Measurements from ENCODE around the gene CCDC38. TPM values are rescaled to one million over a fixed set of nuclear protein-coding genes. Genes with fewer than 3 reads are reported as not detected.
"Not testable (repeated sequence)": the region's sequence is repeated elsewhere in the genome, so short reads cannot be mapped to it uniquely, and the experiment has no call there.

Gene CCDC38
- total RNA-seq, 1 experiment from 2014 or later = 0.39 TPM

DNA sequence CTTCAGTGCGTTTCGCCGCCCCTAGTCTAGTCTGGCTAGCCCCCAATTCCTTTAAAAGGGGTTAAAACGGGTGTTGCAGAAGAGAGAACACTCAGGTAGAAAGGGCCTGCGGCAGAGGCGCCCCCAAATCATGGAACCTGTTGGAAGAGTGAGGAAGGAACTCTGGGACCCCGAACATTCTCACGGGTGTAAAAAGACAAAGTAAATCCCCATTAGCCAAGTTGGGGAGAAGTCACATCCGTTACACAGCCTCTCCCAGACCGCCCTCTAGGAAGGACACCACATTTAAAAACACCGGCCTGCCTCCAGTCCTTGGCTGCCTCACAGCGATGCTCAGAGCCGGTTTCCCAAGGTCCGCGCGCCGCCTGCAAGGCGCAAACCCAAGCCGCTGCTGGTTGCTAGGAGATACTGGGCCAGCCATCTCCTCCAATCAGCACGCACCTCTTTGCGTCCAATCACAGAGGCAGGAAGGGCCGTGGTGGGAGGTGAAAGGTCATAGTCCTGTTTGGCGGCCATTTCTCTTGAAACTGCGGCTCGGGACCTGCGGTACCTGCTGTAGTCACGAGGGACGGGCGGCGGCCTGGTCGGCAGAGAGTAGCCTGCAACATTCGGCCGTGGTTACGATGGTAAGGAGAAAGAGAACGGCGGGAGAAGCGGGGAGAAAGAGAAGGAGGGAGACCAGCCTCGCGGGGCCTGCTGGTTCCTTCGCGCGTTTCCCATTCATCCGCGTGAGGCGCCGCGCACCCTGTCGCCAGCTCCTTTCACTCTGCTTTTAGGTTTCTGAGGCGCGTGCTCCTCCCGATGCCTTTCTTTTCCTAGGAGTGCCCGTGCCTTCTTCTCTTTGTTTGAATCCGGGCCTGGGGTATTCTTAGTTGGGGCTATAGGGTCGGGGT lies 83.7 kb downstream of the CCDC38 start, which contains the start of gene SNRPF:
Gene SNRPF, plus strand, starts transcription at position 502 of the 893 bp plus-strand sequence. Its CDS starts 122 bp downstream, at position 624.
- Histone ChIP-seq H3K36me3 (peaks cover 28% of the 10 kb centered on the region), H3K27ac (peak within 1 kb of the TSS; percentile 17; the same call in 1 of the 2 replicates), H3K4me1 (replicated peaks) (peaks cover 10% of the 10 kb centered on the region), H3K9me3 (replicated peaks) (no peaks in the 10 kb centered on the region), H3K4me3 (peak within 1 kb of the TSS; percentile 62), H3K27me3 (replicated peaks) (no peaks in the 10 kb centered on the region)
- peak; percentile 95 for DNase-seq (ENCODE audit: low read depth in 1 of 2, low spot score in 2 of 2)

DNA sequence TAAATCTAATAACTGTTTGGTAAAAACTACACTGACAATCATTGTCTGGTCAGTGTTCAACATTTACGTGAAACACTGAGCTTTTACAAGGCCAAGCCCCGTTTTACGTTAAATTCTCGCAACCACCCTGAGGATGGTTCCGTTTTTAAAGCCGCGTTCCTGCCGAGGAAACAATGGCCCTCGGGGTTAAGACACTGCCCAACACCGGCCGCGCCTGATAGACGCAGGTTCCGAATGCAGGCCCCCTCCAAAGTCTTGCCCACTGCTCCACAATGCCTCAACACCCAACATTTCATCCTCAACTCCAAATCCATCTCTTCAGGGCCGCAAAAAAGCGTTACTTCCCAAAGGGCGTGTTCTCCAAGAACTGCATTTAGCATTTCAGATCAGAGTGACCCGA lies 84.6 kb downstream of the CCDC38 start:
- Histone ChIP-seq H3K9me3 (replicated peaks) (no peaks in the 10 kb centered on the region), H3K4me3 (no peak overlapping the region), H3K36me3 (peaks cover 19% of the 10 kb centered on the region), H3K27me3 (replicated peaks) (no peaks in the 10 kb centered on the region), H3K4me1 (replicated peaks) (peaks cover 10% of the 10 kb centered on the region), H3K27ac (no peak overlapping the region)
- no peak for DNase-seq (ENCODE audit: low read depth in 1 of 2, low spot score in 2 of 2)

DNA sequence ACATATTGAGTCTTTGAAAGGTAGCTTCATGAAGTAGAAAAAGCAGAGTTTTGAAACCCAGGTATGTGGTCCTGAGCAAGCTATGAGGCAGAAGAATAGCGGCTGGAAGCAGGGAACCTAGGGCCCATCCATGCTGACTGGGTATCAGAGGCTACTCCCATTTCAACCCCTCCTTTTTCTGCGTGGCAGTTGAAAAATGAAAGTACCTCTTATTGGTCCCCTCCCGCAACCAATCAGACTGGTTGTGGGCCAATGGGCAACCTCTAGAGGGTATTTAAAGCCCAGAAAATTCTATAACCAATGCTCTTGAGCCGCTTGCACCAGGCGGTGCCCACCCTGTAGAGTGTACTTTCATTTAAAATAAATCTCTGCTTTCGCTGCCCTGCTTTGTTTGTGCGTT lies 85.3 kb downstream of the CCDC38 start:
- DNase-seq (ENCODE audit: low read depth in 1 of 2, low spot score in 2 of 2) = no peak
- H3K4me3 ChIP-seq = no peak overlapping the region
- peaks cover 13% of the 10 kb centered on the region for H3K36me3 ChIP-seq
- peaks cover 10% of the 10 kb centered on the region for H3K4me1 ChIP-seq (replicated peaks)
- H3K27ac ChIP-seq = no peak overlapping the region
- no peaks in the 10 kb centered on the region for H3K9me3 ChIP-seq (replicated peaks)
- no peaks in the 10 kb centered on the region for H3K27me3 ChIP-seq (replicated peaks)

DNA sequence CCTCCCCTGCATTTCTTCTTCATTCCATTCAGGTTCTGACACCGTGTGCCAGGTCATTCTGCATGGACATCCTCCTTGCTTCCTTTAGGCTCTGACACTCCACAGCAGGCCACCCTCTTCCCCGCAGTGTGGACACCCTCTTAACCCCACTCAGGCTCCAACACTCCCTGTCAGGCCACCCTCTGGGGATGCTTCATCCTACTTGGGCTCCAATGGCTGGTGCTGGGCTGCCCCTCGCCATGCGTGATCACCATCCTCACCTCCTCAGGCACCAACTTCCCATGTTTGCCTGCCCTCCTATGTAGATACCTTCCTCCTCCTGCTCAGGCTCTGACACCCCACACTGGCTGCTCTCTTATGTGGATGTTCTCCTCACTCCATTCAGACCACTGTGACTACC lies 90.3 kb downstream of the CCDC38 start:
- Histone ChIP-seq H3K36me3 (no peaks in the 10 kb centered on the region), H3K4me1 (replicated peaks) (no peaks in the 10 kb centered on the region), H3K4me3 (no peak overlapping the region), H3K27me3 (replicated peaks) (peaks cover 3% of the 10 kb centered on the region; the same call in 1 of the 2 replicates), H3K9me3 (replicated peaks) (no peaks in the 10 kb centered on the region), H3K27ac (no peak overlapping the region)
- DNase-seq (ENCODE audit: low read depth in 1 of 2, low spot score in 2 of 2) = no peak

DNA sequence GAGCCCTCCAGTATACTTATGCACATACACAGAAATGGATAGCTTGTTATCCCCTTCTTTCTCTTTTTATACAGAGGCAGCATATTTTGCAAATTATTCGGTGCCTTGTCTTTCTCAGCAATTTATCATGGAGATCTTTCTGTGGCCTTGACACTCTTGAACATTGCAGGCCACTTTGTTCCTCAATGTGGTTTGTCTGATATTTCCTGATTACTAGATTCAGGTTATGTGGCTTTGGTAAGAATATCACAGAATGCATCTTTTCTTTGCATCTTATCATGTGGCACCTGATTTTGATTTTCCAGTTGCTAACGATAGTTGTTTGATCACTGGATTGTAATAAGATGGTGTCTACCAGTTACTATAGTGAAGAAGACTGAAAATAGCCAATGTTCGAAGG lies 90.8 kb downstream of the CCDC38 start:
- Histone ChIP-seq H3K9me3 (replicated peaks) (no peaks in the 10 kb centered on the region), H3K27ac (no peak overlapping the region), H3K4me3 (no peak overlapping the region), H3K4me1 (replicated peaks) (no peaks in the 10 kb centered on the region), H3K36me3 (no peaks in the 10 kb centered on the region), H3K27me3 (replicated peaks) (peaks cover 3% of the 10 kb centered on the region; the same call in 1 of the 2 replicates)
- no peak for DNase-seq (ENCODE audit: low read depth in 1 of 2, low spot score in 2 of 2)

DNA sequence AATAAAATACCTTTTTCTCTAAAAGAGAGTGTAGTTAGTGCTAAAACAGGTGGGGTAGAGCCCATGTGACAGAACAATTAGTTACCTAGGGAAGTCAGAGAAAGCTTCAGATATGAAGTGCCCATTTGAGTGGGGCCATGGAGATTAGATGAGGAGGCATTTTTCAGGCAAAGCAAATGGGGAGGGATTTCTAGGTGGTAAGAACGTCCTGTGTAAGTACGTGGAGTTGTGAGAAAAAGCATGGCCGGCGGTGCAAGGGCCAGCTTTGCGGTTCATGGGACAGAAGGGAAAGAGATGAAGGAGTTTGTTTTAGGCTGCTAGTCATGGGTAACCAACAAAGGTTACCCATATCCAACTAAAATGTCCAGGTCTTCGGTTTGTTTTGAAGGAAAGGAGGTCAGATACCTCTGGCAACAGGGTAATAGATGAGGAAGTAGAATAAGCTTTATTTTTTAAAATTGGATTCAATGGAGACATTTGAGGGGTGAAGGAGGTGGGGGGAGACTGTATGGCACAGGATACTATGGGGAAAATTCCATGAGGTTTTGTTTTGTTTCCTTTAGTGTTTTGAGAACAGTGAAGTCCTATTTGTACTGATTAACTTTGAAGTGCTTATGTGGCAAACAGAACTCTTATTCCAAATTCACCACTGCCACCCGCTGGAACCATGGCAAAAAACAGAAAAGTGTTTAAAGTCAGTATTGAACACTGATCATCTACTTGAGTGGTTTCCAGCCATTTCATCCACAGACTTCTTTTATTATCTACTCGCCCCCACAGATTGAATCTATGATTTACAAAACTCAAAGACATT lies 93.6 kb downstream of the CCDC38 start:
- peak in 1 of 2 experiments; percentile 18 for DNase-seq (ENCODE audit: low read depth in 1 of 2, low spot score in 2 of 2)
- H3K36me3 ChIP-seq = no peaks in the 10 kb centered on the region
- no peak overlapping the region for H3K27ac ChIP-seq
- no peak overlapping the region for H3K4me3 ChIP-seq
- H3K27me3 ChIP-seq (replicated peaks) = peaks cover 11% of the 10 kb centered on the region; the same call in 1 of the 2 replicates
- no peaks in the 10 kb centered on the region for H3K9me3 ChIP-seq (replicated peaks)
- no peaks in the 10 kb centered on the region for H3K4me1 ChIP-seq (replicated peaks)

DNA sequence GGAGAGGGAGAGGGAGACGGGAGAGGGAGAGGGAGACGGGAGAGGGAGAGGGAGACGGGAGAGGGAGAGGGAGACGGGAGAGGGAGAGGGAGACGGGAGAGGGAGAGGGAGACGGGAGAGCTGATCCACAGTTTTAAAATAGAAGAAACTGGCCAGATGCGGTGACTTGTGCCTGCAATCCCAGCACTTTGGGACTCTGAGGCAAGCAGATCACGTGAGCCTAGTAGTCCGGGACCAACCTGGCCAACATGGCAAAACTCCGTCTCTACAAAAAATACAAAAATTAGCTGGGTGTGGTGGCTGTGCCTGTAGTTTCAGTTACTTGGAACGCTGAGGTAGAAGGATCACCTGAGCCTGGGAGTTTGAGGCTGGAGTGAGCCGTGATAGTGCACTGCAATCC lies 100.0 kb downstream of the CCDC38 start:
- DNase-seq (ENCODE audit: low read depth in 1 of 2, low spot score in 2 of 2); H3K4me3 ChIP-seq; H3K36me3 ChIP-seq; H3K9me3 ChIP-seq (replicated peaks); H3K27ac ChIP-seq; H3K4me1 ChIP-seq (replicated peaks): not testable (repeated sequence)
- H3K27me3 ChIP-seq (replicated peaks) = 0 out of 2 replicates have a peak, but pooled peaks cover 11% of the 10 kb centered on the region

DNA sequence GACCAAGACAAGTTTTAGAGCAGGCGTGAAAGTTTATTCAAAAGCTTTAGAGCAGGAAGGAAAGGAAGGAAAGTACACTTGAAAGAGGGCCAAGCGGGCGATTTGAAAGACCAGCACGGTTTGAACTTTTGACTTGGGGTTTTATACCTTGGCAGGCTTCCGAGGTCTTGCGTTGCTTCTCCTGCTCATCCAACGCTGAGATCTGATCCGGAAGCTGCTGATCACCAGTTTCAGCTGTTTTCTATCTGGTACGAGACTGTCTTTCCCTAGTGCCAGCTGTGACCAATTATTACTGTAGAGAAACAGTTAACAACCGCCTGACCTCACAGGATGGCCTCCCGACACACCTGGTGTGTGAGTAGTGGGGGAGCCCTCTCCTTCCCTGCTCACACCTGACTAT lies 104.3 kb downstream of the CCDC38 start:
- no peaks in the 10 kb centered on the region for H3K36me3 ChIP-seq
- H3K9me3 ChIP-seq (replicated peaks) = no peaks in the 10 kb centered on the region
- no peak overlapping the region for H3K27ac ChIP-seq
- DNase-seq (ENCODE audit: low read depth in 1 of 2, low spot score in 2 of 2) = no peak
- no peak overlapping the region for H3K4me3 ChIP-seq
- 0 out of 2 replicates have a peak, but pooled peaks cover 4% of the 10 kb centered on the region for H3K27me3 ChIP-seq (replicated peaks)
- H3K4me1 ChIP-seq (replicated peaks) = peaks cover 14% of the 10 kb centered on the region

DNA sequence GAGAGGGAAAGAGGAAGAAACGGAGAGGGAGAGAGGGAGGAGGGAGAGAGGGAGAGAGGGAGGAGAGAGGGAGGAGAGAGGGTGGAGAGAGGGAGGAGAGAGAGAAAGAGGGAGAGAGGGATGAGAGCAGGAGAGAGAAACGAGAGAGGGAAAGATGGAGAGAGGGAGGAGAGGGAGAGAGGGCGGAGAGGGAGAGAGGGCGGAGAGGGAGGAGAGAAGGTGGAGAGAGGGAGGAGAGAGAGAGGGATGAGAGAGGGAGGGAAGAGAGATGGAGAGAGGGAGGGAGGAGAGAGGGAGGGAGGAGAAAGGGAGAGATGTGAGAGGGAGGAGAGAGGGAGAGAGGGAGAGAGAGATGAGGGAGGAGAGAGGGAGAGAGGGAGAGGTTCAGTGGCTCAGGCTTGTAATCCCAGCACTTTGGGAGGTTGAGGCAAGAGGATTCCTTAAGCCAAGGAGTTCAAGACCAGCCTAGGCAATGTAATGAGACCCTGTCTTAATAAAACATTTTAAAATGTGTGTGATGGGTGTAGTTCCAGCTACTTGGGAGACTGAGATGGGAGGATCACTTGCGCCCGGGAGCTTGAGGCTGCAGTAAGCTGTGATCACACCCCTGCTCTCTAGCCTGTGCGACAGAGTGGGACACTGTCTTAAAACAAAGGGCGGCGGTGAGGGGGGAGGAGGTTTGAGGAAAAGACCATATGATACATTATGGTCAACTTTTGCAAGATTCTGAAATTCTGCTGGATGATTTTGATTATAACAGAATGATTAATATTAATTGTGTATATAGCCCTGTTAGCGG lies 105.0 kb downstream of the CCDC38 start:
- no peaks in the 10 kb centered on the region for H3K9me3 ChIP-seq (replicated peaks)
- H3K4me1 ChIP-seq (replicated peaks) = peaks cover 14% of the 10 kb centered on the region
- H3K36me3 ChIP-seq = no peaks in the 10 kb centered on the region
- no peak for DNase-seq (ENCODE audit: low read depth in 1 of 2, low spot score in 2 of 2)
- H3K27me3 ChIP-seq (replicated peaks) = 0 out of 2 replicates have a peak, but pooled peaks cover 4% of the 10 kb centered on the region
- no peak overlapping the region for H3K27ac ChIP-seq
- H3K4me3 ChIP-seq = no peak overlapping the region

DNA sequence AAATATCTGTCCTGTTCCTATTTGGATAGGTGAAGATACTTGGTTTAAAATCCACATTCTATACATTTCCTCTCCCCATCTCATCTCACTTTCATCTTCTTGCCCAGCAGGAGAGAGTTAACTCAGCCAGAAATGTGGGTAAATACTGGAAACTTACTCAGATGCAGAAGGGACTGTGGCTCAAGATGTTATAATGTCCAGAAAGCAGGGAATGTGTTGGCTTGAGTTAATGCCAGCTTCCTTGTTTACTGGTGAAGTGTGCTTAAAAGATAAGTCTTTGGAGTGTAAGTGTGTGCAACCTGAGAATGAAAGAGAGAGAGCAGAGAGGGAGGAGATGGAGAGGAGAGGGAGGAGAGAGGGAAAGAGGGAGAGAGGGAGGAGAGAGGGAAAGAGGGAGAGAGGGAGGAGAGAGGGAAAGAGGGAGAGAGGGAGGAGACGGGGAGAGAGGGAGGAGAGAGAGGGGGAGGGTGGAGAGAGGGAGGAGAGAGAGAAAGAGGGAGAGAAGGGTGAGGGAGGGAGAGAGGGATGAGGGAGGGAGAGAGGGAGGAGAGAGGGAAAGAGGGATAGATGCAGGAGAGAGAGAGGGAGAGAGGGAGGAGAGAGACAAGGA lies 105.7 kb downstream of the CCDC38 start:
- peaks cover 14% of the 10 kb centered on the region for H3K4me1 ChIP-seq (replicated peaks)
- no peaks in the 10 kb centered on the region for H3K36me3 ChIP-seq
- no peak overlapping the region for H3K4me3 ChIP-seq
- H3K27me3 ChIP-seq (replicated peaks) = 0 out of 2 replicates have a peak, but pooled peaks cover 4% of the 10 kb centered on the region
- no peaks in the 10 kb centered on the region for H3K9me3 ChIP-seq (replicated peaks)
- DNase-seq (ENCODE audit: low read depth in 1 of 2, low spot score in 2 of 2) = no peak
- H3K27ac ChIP-seq = no peak overlapping the region

DNA sequence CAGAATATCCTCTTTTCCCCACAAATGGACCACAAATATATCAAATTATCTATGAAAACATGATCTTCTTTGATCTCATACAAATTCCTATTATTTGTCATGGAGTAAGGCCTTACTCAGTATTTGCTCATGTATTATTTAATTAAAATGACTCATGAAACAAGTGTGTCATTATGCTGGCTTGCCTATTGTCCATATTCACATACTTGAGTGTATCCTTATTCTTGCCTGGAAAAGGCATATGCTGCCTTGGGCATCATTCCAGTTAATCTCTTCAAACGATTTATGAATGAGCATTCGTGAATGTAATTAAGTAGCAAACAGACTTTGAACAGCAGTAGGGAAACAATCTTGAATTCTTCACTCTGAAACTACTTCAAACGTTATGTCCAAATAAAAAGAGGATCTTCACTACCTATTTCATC lies 106.2 kb downstream of the CCDC38 start:
- no peak overlapping the region for H3K27ac ChIP-seq
- no peaks in the 10 kb centered on the region for H3K36me3 ChIP-seq
- no peak overlapping the region for H3K4me3 ChIP-seq
- 0 out of 2 replicates have a peak, but pooled peaks cover 4% of the 10 kb centered on the region for H3K27me3 ChIP-seq (replicated peaks)
- H3K9me3 ChIP-seq (replicated peaks) = no peaks in the 10 kb centered on the region
- peak in 1 of 2 experiments; percentile 57 for DNase-seq (ENCODE audit: low read depth in 1 of 2, low spot score in 2 of 2)
- peaks cover 14% of the 10 kb centered on the region for H3K4me1 ChIP-seq (replicated peaks)

DNA sequence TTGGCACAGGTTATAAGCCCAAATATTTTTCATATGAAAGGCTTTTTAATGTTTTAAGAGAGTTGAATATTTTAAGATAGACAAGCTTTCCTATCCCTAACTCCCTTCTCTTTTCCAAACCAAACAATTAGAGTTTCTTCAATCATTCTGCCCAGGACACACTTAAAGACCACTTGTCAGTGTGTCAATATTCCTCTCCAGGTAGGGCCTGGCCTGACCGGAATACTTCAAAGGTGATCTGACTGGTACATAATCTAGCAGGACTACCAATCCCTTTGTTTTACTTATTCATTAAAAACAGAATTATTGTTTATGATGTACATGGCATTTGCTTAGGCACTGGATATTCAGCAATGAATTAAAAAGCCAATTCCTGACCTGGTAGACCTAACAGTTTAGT lies 107.8 kb downstream of the CCDC38 start:
- peaks cover 14% of the 10 kb centered on the region for H3K4me1 ChIP-seq (replicated peaks)
- H3K36me3 ChIP-seq = no peaks in the 10 kb centered on the region
- H3K9me3 ChIP-seq (replicated peaks) = no peaks in the 10 kb centered on the region
- DNase-seq (ENCODE audit: low read depth in 1 of 2, low spot score in 2 of 2) = no peak
- H3K27me3 ChIP-seq (replicated peaks) = peaks cover 4% of the 10 kb centered on the region; the same call in 1 of the 2 replicates
- H3K4me3 ChIP-seq = no peak overlapping the region
- no peak overlapping the region for H3K27ac ChIP-seq
